ENCODE data around the gene SAPCD2. TPM values are rescaled to one million over a fixed set of nuclear protein-coding genes. Genes with fewer than 3 reads are reported as not detected.

SAPCD2 gene
- total RNA-seq, 2 donors from 2014 or later, result 20.8 to 24.9 TPM

- DNase-seq, result peak; percentile 68
- Histone ChIP-seq H3K36me3 (ENCODE audit: control insufficient read depth, insufficient read depth, low read length) (no peaks in the 10 kb centered on the region), H3K9ac (ENCODE audit: extremely low read depth, low read length, poor library complexity, severe bottlenecking) (no peak within 1 kb of the TSS), H3K4me1 (ENCODE audit: control insufficient read depth, insufficient read depth, low read length) (peaks cover 4% of the 10 kb centered on the region), H3K27ac (ENCODE audit: low read depth, low read length) (no peak within 1 kb of the TSS), H3K4me3 (ENCODE audit: low read length) (no peak within 1 kb of the TSS), H3K27me3 (ENCODE audit: control insufficient read depth, insufficient read depth, low read length, poor library complexity, severe bottlenecking) (peaks cover 28% of the 10 kb centered on the region), H3K9me3 (ENCODE audit: control insufficient read depth, low read length) (no peaks in the 10 kb centered on the region)
- H3K9me3 Mint-ChIP-seq, result peaks cover 7% of the 10 kb centered on the region
- no peak within 1 kb of the TSS for H3K27ac Mint-ChIP-seq
- TF ChIP-seq, protein P1, sequence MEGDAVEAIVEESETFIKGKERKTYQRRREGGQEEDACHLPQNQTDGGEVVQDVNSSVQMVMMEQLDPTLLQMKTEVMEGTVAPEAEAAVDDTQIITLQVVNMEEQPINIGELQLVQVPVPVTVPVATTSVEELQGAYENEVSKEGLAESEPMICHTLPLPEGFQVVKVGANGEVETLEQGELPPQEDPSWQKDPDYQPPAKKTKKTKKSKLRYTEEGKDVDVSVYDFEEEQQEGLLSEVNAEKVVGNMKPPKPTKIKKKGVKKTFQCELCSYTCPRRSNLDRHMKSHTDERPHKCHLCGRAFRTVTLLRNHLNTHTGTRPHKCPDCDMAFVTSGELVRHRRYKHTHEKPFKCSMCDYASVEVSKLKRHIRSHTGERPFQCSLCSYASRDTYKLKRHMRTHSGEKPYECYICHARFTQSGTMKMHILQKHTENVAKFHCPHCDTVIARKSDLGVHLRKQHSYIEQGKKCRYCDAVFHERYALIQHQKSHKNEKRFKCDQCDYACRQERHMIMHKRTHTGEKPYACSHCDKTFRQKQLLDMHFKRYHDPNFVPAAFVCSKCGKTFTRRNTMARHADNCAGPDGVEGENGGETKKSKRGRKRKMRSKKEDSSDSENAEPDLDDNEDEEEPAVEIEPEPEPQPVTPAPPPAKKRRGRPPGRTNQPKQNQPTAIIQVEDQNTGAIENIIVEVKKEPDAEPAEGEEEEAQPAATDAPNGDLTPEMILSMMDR (conservative IDR thresholded peaks at IDR 0.05), result no peak
- H3K4me3 Mint-ChIP-seq, result peak within 1 kb of the TSS; percentile 31
- WGBS, 2 experiments (ENCODE audit: insufficient coverage in 1 of 2, insufficient read length in 1 of 2), result 19 to 78% methylated on average over 7 to 70 of the region's 70 CpGs
- H3K36me3 Mint-ChIP-seq (ENCODE audit: low read depth), result no peaks in the 10 kb centered on the region
- H3K4me1 Mint-ChIP-seq, result peaks cover 7% of the 10 kb centered on the region
- peaks cover 46% of the 10 kb centered on the region for H3K27me3 Mint-ChIP-seq (ENCODE audit: insufficient read depth)
These were observed 44.4 kb upstream of the SAPCD2 start, which contains the start of gene DPP7 for GRCh38 chr9:137114613-137115393. Gene DPP7 (minus strand): TSS chr9:137114733. CDS start chr9:137114713, 20 bp downstream.

- H3K4me1 Mint-ChIP-seq, result peaks cover 7% of the 10 kb centered on the region
- 13 to 14% methylated on average over 3 to 44 of the region's 45 CpGs for WGBS, 2 experiments (ENCODE audit: insufficient coverage in 1 of 2, insufficient read length in 1 of 2)
These were observed 43.9 kb upstream of the SAPCD2 start for GRCh38 chr9:137114220-137114612.

DNA sequence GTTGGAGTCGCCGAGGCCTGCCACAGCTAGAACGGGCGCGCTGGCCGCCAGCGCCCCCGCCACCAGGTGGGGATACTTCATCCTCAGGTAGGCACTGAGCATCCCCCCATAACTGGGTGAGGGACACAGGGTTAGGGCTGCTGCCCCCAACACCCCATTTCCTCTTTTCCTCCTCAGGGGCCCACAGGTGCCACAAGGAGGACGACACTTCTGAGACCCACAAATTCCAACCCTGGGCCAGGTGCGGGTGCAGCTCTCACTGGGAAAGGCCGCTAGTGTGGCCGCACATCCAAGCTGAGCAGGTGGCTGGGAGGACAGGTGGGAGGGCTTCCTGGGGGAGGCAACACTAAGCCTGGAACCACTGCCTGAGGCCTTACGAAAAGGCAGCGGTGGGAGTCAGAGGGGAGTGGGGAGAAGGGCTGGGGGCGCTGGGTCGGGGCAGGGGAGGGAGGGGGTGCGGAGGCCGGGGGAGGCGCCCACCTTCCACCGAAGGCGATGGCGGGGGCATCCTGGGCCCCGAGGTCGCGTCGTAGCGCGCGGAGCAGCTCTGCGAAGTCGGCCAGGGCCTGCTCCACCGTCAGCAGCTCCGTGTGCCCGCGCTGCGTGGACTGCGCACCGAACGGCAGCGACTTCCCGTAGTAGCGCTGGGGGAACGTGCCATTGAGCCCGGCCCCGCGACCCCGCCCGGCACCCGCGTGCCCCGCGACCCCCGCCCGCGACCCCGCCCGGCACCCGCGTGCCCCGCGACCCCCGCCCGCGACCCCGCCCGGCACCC, 43.2 kb upstream of the SAPCD2 start:
- Histone ChIP-seq H3K27ac (ENCODE audit: low read depth, low read length) (no peak overlapping the region), H3K27me3 (ENCODE audit: control insufficient read depth, insufficient read depth, low read length, poor library complexity, severe bottlenecking) (peaks cover 28% of the 10 kb centered on the region), H3K36me3 (ENCODE audit: control insufficient read depth, insufficient read depth, low read length) (no peaks in the 10 kb centered on the region), H3K4me3 (ENCODE audit: low read length) (no peak overlapping the region), H3K9me3 (ENCODE audit: control insufficient read depth, low read length) (no peaks in the 10 kb centered on the region), H3K9ac (ENCODE audit: extremely low read depth, low read length, poor library complexity, severe bottlenecking) (no peak overlapping the region), H3K4me1 (ENCODE audit: control insufficient read depth, insufficient read depth, low read length) (peaks cover 4% of the 10 kb centered on the region)
- H3K36me3 Mint-ChIP-seq (ENCODE audit: low read depth), result peaks cover 2% of the 10 kb centered on the region
- WGBS, 2 experiments (ENCODE audit: insufficient coverage in 1 of 2, insufficient read length in 1 of 2), result 59 to 90% methylated on average over 19 to 66 of the region's 66 CpGs
- DNase-seq, result no peak
- no peak overlapping the region for H3K27ac Mint-ChIP-seq
- peaks cover 7% of the 10 kb centered on the region for H3K4me1 Mint-ChIP-seq
- TF ChIP-seq, protein P1 (conservative IDR thresholded peaks at IDR 0.05), result peak; percentile 35
- peak overlapping the region; percentile 31 for H3K4me3 Mint-ChIP-seq
- H3K9me3 Mint-ChIP-seq, result no peaks in the 10 kb centered on the region
- peaks cover 43% of the 10 kb centered on the region for H3K27me3 Mint-ChIP-seq (ENCODE audit: insufficient read depth)

More at GRCh38 chr9:137114220-137114612, 43.9 kb upstream of the SAPCD2 start:
- no peak overlapping the region for H3K27ac ChIP-seq (ENCODE audit: low read depth, low read length)
- TF ChIP-seq, protein P1 (conservative IDR thresholded peaks at IDR 0.05), result no peak
- H3K4me3 ChIP-seq (ENCODE audit: low read length), result no peak overlapping the region
- Mint-ChIP-seq H3K27ac (no peak overlapping the region), H3K9me3 (peaks cover 5% of the 10 kb centered on the region), H3K27me3 (ENCODE audit: insufficient read depth) (peaks cover 43% of the 10 kb centered on the region), H3K36me3 (ENCODE audit: low read depth) (no peaks in the 10 kb centered on the region), H3K4me3 (no peak overlapping the region)
- no peak overlapping the region for H3K9ac ChIP-seq (ENCODE audit: extremely low read depth, low read length, poor library complexity, severe bottlenecking)
- peaks cover 4% of the 10 kb centered on the region for H3K4me1 ChIP-seq (ENCODE audit: control insufficient read depth, insufficient read depth, low read length)
- peaks cover 28% of the 10 kb centered on the region for H3K27me3 ChIP-seq (ENCODE audit: control insufficient read depth, insufficient read depth, low read length, poor library complexity, severe bottlenecking)
- peak; percentile 68 for DNase-seq
- H3K36me3 ChIP-seq (ENCODE audit: control insufficient read depth, insufficient read depth, low read length), result no peaks in the 10 kb centered on the region
- H3K9me3 ChIP-seq (ENCODE audit: control insufficient read depth, low read length), result no peaks in the 10 kb centered on the region

All from endodermal cell (in vitro differentiated cells).